ENCODE measurements around the gene ADAMTS10. TPM values are rescaled to one million over a fixed set of nuclear protein-coding genes. Genes with fewer than 3 reads are reported as not detected.

ADAMTS10 gene
- total RNA-seq, 3 donors from 2014 or later: 23.4 to 68.2 (median 48.2) TPM

DNA sequence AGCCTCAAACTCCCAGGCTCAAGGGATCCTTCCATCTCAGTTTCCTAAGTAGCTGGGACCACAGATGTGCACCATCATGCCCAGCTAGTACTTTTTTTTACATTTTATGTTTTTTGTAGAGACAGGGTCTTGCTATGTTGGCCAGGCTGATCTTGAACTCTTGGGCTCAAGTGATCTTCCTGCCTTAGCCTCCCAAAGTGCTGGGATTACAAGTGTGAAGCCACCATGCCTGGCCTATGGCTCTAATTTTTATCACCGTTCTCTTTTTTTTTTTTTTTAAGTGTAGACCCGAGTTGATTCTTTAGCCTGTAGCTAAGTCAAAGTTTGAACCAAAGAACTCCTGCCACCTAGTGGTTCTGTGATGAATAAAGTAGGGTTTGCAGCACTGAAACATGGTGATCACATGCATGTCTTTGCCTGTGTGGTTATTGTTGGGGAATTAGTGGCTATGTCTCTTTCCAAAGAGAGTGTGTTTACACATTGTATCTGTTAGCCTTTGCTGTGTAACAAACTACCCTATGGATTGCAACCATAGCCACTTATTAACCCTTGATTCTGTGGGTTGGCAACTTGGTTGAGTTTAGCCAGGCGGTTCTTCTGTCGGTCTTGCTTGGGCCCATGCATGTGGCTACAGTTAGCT is 31.5 kb upstream of the ADAMTS10 start:
- no peak for TF ChIP-seq POLR2AphosphoS5 (IDR thresholded peaks at IDR 0.05)
- TF ChIP-seq, protein P1, sequence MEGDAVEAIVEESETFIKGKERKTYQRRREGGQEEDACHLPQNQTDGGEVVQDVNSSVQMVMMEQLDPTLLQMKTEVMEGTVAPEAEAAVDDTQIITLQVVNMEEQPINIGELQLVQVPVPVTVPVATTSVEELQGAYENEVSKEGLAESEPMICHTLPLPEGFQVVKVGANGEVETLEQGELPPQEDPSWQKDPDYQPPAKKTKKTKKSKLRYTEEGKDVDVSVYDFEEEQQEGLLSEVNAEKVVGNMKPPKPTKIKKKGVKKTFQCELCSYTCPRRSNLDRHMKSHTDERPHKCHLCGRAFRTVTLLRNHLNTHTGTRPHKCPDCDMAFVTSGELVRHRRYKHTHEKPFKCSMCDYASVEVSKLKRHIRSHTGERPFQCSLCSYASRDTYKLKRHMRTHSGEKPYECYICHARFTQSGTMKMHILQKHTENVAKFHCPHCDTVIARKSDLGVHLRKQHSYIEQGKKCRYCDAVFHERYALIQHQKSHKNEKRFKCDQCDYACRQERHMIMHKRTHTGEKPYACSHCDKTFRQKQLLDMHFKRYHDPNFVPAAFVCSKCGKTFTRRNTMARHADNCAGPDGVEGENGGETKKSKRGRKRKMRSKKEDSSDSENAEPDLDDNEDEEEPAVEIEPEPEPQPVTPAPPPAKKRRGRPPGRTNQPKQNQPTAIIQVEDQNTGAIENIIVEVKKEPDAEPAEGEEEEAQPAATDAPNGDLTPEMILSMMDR (IDR thresholded peaks at IDR 0.05): peak in 1 of 3 donors; percentile 32
- peaks cover 0 to 9% of the 10 kb centered on the region in 2 donors for H3K27me3 ChIP-seq
- no peaks in the 10 kb centered on the region for H3K36me3 ChIP-seq
- no peak for DNase-seq (ENCODE audit: low spot score in 2 of 2)
- intact Hi-C loops (cut with DNase I; ENCODE audit: low total_unique reads): no loop called here
- peaks cover 3 to 6% of the 10 kb centered on the region in 2 donors for H3K9me3 ChIP-seq
- no peaks in the 10 kb centered on the region for H3K4me1 ChIP-seq
- no peak overlapping the region for H3K27ac ChIP-seq
- H3K4me3 ChIP-seq: no peak overlapping the region

DNA sequence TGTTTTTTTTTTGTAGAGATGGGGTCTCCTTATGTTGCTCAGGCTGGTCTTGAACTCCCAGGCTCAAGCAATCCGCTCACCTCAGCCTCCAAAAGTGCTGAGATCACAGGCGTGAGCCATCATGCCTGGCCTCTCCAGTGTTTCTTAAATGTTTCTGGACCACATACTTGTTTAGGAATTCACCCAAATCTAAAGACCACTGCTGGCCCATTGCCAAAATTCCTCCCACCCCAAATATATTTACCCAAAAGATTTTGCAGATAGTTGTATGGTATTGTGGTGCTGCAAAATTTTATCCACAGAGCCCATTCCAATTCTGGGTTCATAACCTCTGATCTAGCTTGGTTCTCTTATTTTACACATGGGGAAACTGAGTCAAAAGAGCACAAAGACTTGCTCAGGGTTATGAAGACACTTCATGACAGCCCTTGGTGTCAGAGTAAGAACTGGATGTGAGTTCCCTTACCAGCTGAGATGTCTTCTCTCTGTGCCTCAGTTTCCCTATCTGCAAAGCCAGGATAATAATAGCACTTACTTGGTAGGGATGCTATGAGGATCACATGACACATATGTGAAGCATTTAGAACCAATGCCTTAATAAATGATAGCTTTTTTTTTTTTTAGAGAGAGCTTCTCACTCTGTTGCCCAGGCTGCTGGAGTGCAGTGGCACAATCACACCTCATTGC is 30.8 kb upstream of the ADAMTS10 start:
- TF ChIP-seq, protein P1 (IDR thresholded peaks at IDR 0.05): no peak
- no peak for TF ChIP-seq POLR2A (IDR thresholded peaks at IDR 0.05)
- TF ChIP-seq POLR2AphosphoS5 (IDR thresholded peaks at IDR 0.05): no peak
- H3K36me3 ChIP-seq: no peaks in the 10 kb centered on the region
- H3K4me3 ChIP-seq: no peak overlapping the region
- H3K4me1 ChIP-seq: no peaks in the 10 kb centered on the region
- H3K27ac ChIP-seq: no peak overlapping the region
- no peak for DNase-seq (ENCODE audit: low spot score in 2 of 2)
- intact Hi-C loops (cut with DNase I; ENCODE audit: low total_unique reads): no loop called here
- peaks cover 0 to 3% of the 10 kb centered on the region in 2 donors for H3K27me3 ChIP-seq
- H3K9me3 ChIP-seq: peaks cover 3 to 6% of the 10 kb centered on the region in 2 donors

GRCh38 chr19:8640402-8641004 is 30.0 kb upstream of the ADAMTS10 start:
- Histone ChIP-seq H3K9me3 (peaks cover 3 to 6% of the 10 kb centered on the region in 2 donors), H3K36me3 (no peaks in the 10 kb centered on the region), H3K4me1 (no peaks in the 10 kb centered on the region), H3K4me3 (no peak overlapping the region), H3K27ac (no peak overlapping the region), H3K27me3 (no peaks in the 10 kb centered on the region)
- DNase-seq (ENCODE audit: low spot score in 2 of 2): no peak
- intact Hi-C loops (cut with DNase I; ENCODE audit: low total_unique reads): no loop called here
- TF ChIP-seq POLR2AphosphoS5 (IDR thresholded peaks at IDR 0.05): peak in 1 of 3 donors; percentile 25
- TF ChIP-seq, protein P1 (IDR thresholded peaks at IDR 0.05): no peak

DNA sequence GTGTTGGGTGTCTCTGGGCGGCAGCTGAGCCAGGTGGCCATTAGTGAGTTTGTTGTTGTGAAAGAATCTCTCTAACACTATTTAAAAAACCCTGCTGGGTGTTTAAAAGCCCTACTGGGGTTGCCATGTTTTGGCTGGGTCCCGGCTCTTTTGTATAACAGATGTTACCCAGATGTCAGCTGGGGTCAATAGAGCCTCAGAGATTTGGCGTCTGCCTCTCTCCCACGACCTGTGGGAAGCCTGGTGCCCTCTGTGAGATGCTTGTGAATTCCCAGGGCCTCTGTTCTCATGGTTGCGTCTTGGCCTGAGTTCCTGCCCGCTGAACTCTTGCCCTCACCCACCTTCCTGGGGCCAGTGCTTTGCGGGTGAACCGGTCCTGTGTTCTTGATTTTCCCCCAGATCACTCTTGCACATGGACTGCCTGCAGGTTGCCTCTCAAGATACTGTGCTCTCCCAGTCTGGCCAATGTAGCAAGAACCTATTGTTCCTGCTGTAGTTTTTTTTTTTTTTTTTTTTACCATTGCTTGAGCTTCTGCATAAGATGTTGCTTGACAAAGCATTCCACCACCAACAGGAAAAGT is 29.4 kb upstream of the ADAMTS10 start:
- intact Hi-C loops (cut with DNase I; ENCODE audit: low total_unique reads): loop anchor here (10.0 kb wide), 1 partner anchor 535 kb away; no protein-coding TSS in a partner anchor
- Histone ChIP-seq H3K27ac (no peak overlapping the region), H3K4me1 (no peaks in the 10 kb centered on the region), H3K9me3 (peaks cover 3 to 6% of the 10 kb centered on the region in 2 donors), H3K4me3 (no peak overlapping the region), H3K27me3 (no peaks in the 10 kb centered on the region), H3K36me3 (no peaks in the 10 kb centered on the region)
- TF ChIP-seq, protein P1 (IDR thresholded peaks at IDR 0.05): no peak
- TF ChIP-seq POLR2AphosphoS5 (IDR thresholded peaks at IDR 0.05) (no peak), POLR2A (IDR thresholded peaks at IDR 0.05) (no peak)
- no peak for DNase-seq (ENCODE audit: low spot score in 2 of 2)
